PC-9 (cell line): ENCODE data around the gene SGK2. TPM values are rescaled to one million over a fixed set of nuclear protein-coding genes. Genes with fewer than 3 reads are reported as not detected.

Source experiments
- BruUV-seq: library from RNA; stranded (reverse); fragments of 400-500 nt; replicated peaks from 2 replicates; lab custom pipeline; 2021; lab: Mats Ljungman, UMichigan
- CTCF ChIA-PET: fragments of 300-600 bp; sonication (Branson Sonifier 250); formaldehyde crosslinking; loops from one replicate; lab custom pipeline; 2022; ENCODE audit warnings: antibody characterized with exemption; lab: Charles Lee
- POLR2A ChIA-PET: fragments of 300-600 bp; sonication (Branson Sonifier 250); formaldehyde crosslinking; loops from one replicate; lab custom pipeline; 2022; ENCODE audit warnings: antibody characterized with exemption; ENCODE audit not compliant: unreplicated experiment; lab: Charles Lee
- DNase-seq, 2 experiments: peaks; one replicate each; pipeline versions ENCODE4 v3.0.0 to v3.0.0-alpha.2; 2015 to 2022; ENCODE audit warnings: mixed read lengths in 1 of 2
- H2AFZ ChIP-seq: fragments of 200-600 bp; sonication (generic); 2 replicates; pipeline ENCODE4 v1.8.1; 2017; ENCODE audit warnings: antibody characterized with exemption
- H3F3A ChIP-seq: fragments of 200-600 bp; sonication (generic); 2 replicates; pipeline ENCODE4 v1.8.1; 2017; ENCODE audit warnings: antibody characterized with exemption, mild to moderate bottlenecking, low read depth; ENCODE audit not compliant: insufficient read depth
- H3K27ac ChIP-seq: fragments of 200-600 bp; sonication (generic); 2 replicates; pipeline ENCODE4 v1.6.1; 2016; ENCODE audit warnings: mixed run types
- H3K27me3 ChIP-seq: fragments of 200-600 bp; sonication (generic); 2 replicates; pipeline ENCODE4 v1.6.1; 2016; ENCODE audit warnings: low read depth, mixed run types; ENCODE audit not compliant: insufficient read depth
- H3K36me3 ChIP-seq: fragments of 200-600 bp; sonication (generic); 2 replicates; pipeline ENCODE4 v1.6.1; 2016; ENCODE audit warnings: low read depth, mixed run types
- H3K4me1 ChIP-seq: fragments of 200-600 bp; sonication (generic); replicated peaks from 2 replicates; pipeline ENCODE4 v1.6.1; 2016; ENCODE audit warnings: mixed run types; ENCODE audit not compliant: insufficient read depth
- H3K4me2 ChIP-seq: fragments of 200-600 bp; sonication (generic); 2 replicates; pipeline ENCODE4 v1.6.1; 2017; ENCODE audit warnings: mixed run types
- H3K4me3 ChIP-seq: fragments of 200-600 bp; sonication (generic); 2 replicates; pipeline ENCODE4 v1.6.1; 2016; ENCODE audit warnings: mixed run types
- H3K79me2 ChIP-seq: fragments of 200-600 bp; sonication (generic); 2 replicates; pipeline ENCODE4 v1.6.1; 2017; ENCODE audit warnings: low read depth, mixed run types
- H3K9me2 ChIP-seq: fragments of 200-600 bp; sonication (generic); 2 replicates; pipeline ENCODE4 v1.8.1; 2017; ENCODE audit warnings: mild to moderate bottlenecking; ENCODE audit not compliant: insufficient read depth
- H3K9me3 ChIP-seq: fragments of 200-600 bp; sonication (generic); 2 replicates; pipeline ENCODE4 v1.8.1; 2016; ENCODE audit warnings: low read depth; ENCODE audit not compliant: insufficient read depth
- H4K20me1 ChIP-seq: fragments of 200-600 bp; sonication (generic); 2 replicates; pipeline ENCODE4 v1.8.1; 2017; ENCODE audit not compliant: insufficient read depth
- EZH2 ChIP-seq: fragments of 200-600 bp; sonication (generic); IDR thresholded peaks from 2 replicates; pipeline ENCODE4 v1.8.0; 2017; ENCODE audit warnings: antibody characterized with exemption, low read depth
- intact Hi-C: fragments of 100-400 bp; cut with micrococcal nuclease; formaldehyde crosslinking; loops from one replicate; pipeline ENCODE4 v1.10.0; 2022; ENCODE audit not compliant: unreplicated experiment
- total RNA-seq: library from RNA; stranded (reverse); gene quantifications from 2 replicates; pipeline ENCODE4 v1.2.3, GENCODE V29; 2021
- TF ChIP-seq, protein P1 (sequence below): fragments of 200-600 bp; sonication (generic); conservative IDR thresholded peaks from 2 replicates; pipeline ENCODE4 v1.6.1; 2017; ENCODE audit warnings: mixed run types, antibody characterized with exemption, mild to moderate bottlenecking, moderate library complexity

Gene SGK2
- total RNA-seq, 1 experiment from 2014 or later, result 3.1 TPM

- Histone ChIP-seq H4K20me1 (no peaks in the 10 kb centered on the region), H2AFZ (peak overlapping the region; percentile 74), H3K4me3 (peak overlapping the region; percentile 60), H3K9me2 (no peaks in the 10 kb centered on the region), H3F3A (no peaks in the 10 kb centered on the region), H3K4me1 (peaks cover 10% of the 10 kb centered on the region; the same call in 1 of the 2 replicates), H3K36me3 (no peaks in the 10 kb centered on the region), H3K9me3 (no peaks in the 10 kb centered on the region), H3K4me2 (peak overlapping the region; percentile 73), H3K27me3 (no peaks in the 10 kb centered on the region), H3K79me2 (peaks cover 17% of the 10 kb centered on the region), H3K27ac (no peak overlapping the region)
- intact Hi-C loops, result loop anchor here (1.0 kb wide), 2 partner anchors 57 to 690 kb away; partner anchors contain the start of gene SRSF6
- CTCF ChIA-PET, result interaction anchor here (0.6 to 1.1 kb wide), 3 partner anchors 56 to 77 kb away, joined by 3 to 10 read pairs (median 5); partner anchors contain the start of gene IFT52
- TF ChIP-seq, protein P1, sequence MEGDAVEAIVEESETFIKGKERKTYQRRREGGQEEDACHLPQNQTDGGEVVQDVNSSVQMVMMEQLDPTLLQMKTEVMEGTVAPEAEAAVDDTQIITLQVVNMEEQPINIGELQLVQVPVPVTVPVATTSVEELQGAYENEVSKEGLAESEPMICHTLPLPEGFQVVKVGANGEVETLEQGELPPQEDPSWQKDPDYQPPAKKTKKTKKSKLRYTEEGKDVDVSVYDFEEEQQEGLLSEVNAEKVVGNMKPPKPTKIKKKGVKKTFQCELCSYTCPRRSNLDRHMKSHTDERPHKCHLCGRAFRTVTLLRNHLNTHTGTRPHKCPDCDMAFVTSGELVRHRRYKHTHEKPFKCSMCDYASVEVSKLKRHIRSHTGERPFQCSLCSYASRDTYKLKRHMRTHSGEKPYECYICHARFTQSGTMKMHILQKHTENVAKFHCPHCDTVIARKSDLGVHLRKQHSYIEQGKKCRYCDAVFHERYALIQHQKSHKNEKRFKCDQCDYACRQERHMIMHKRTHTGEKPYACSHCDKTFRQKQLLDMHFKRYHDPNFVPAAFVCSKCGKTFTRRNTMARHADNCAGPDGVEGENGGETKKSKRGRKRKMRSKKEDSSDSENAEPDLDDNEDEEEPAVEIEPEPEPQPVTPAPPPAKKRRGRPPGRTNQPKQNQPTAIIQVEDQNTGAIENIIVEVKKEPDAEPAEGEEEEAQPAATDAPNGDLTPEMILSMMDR, result peak; percentile 53
- TF ChIP-seq EZH2, result no peak
- POLR2A ChIA-PET, result interaction anchor here (0.6 to 0.9 kb wide), 2 partner anchors 10 to 82 kb away, joined by 4 to 10 read pairs; no protein-coding TSS in a partner anchor
- peak; percentile 97 to 99 for DNase-seq
- BruUV-seq, result no TSS peak
Observed at GRCh38 chr20:43513931-43514647, 44.7 kb upstream of the SGK2 start.

DNA sequence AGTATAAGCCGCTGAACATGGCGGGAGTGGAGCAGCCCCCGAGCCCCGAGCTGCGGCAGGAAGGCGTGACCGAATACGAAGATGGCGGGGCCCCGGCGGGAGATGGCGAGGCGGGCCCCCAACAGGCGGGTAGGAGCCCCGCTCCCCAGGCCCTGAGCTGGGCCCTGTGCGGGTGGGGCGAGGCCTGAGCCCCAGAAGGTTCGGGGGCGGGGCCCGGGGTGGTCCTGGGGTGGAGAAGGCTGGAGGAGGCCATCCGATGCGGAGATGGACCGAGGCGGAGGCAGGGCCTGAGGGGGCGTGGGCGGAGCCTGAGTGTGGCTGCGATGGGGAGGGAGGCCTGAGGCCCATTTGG, 44.2 kb upstream of the SGK2 start:
- peak overlapping the region; percentile 74 for H2AFZ ChIP-seq
- no peaks in the 10 kb centered on the region for H3F3A ChIP-seq
- H4K20me1 ChIP-seq, result no peaks in the 10 kb centered on the region
- peaks cover 17% of the 10 kb centered on the region for H3K79me2 ChIP-seq
- no peak for DNase-seq
- no peak overlapping the region for H3K27ac ChIP-seq
- peak overlapping the region; percentile 60 for H3K4me3 ChIP-seq
- intact Hi-C loops, result loop anchor here (1.0 kb wide), 2 partner anchors 57 to 690 kb away; partner anchors contain the start of gene SRSF6
- TF ChIP-seq, protein P1, result no peak; the same call in none of the 2 replicates
- no peak for TF ChIP-seq EZH2
- H3K9me2 ChIP-seq, result no peaks in the 10 kb centered on the region
- ChIA-PET POLR2A (interaction anchor here (0.6 to 0.9 kb wide), 2 partner anchors 10 to 82 kb away, joined by 4 to 10 read pairs; no protein-coding TSS in a partner anchor), CTCF (interaction anchor here (0.6 to 1.1 kb wide), 3 partner anchors 56 to 76 kb away, joined by 3 to 10 read pairs (median 5); partner anchors contain the start of gene IFT52)
- H3K4me1 ChIP-seq, result peaks cover 10% of the 10 kb centered on the region; the same call in 1 of the 2 replicates
- H3K27me3 ChIP-seq, result no peaks in the 10 kb centered on the region
- BruUV-seq, result no TSS peak
- H3K4me2 ChIP-seq, result peak overlapping the region; percentile 73
- no peaks in the 10 kb centered on the region for H3K36me3 ChIP-seq
- H3K9me3 ChIP-seq, result no peaks in the 10 kb centered on the region

- CTCF ChIA-PET, result no interaction called here
- Histone ChIP-seq H3F3A (no peaks in the 10 kb centered on the region), H3K27ac (no peak overlapping the region), H3K4me3 (peak overlapping the region; percentile 60; the same call in 1 of the 2 replicates), H2AFZ (no peak overlapping the region), H3K9me2 (no peaks in the 10 kb centered on the region), H3K4me1 (peaks cover 10% of the 10 kb centered on the region; the same call in 1 of the 2 replicates), H4K20me1 (no peaks in the 10 kb centered on the region), H3K4me2 (peak overlapping the region; percentile 73), H3K9me3 (no peaks in the 10 kb centered on the region), H3K79me2 (peaks cover 17% of the 10 kb centered on the region), H3K36me3 (no peaks in the 10 kb centered on the region), H3K27me3 (no peaks in the 10 kb centered on the region)
- TF ChIP-seq, protein P1, result no peak
- TF ChIP-seq EZH2, result no peak
- BruUV-seq, result no TSS peak
- intact Hi-C loops, result no loop called here
- POLR2A ChIA-PET, result interaction anchor here (0.8 kb wide), 1 partner anchor 58 kb away, joined by 10 read pairs; no protein-coding TSS in a partner anchor
- DNase-seq, result no peak
Observed at GRCh38 chr20:43515628-43516027, 43.2 kb upstream of the SGK2 start.
